HG03060 (cell line): ENCODE measurements around the gene RAB29.

Experiments
- ATAC-seq: cut with Tn5 transposase; IDR thresholded peaks from one replicate; pipeline ENCODE4 v1.9.1; 2021; ENCODE audit warnings: low read depth, moderate number of reproducible peaks; ENCODE audit not compliant: unreplicated experiment

Gene RAB29

DNA sequence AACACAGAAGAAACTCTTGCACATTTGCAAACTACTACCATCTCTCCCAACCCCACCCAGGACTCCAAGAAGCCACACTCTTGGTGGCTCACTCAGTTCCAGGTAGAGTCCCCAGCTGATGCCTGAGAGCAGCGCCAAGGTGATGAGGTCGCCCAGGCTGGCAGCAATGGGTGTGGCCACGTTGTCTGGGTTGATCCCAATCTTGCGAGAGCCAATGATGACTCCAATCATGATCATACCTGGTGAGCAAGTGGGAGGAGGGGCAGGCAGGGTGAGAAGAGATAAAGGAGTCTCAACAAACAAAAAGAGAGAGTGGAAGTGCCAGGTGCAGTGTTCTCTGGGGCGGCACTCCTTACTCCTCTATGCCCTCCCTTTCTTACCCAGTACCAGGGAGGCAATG is 23.3 kb upstream of the RAB29 start:
- no peak for ATAC-seq

DNA sequence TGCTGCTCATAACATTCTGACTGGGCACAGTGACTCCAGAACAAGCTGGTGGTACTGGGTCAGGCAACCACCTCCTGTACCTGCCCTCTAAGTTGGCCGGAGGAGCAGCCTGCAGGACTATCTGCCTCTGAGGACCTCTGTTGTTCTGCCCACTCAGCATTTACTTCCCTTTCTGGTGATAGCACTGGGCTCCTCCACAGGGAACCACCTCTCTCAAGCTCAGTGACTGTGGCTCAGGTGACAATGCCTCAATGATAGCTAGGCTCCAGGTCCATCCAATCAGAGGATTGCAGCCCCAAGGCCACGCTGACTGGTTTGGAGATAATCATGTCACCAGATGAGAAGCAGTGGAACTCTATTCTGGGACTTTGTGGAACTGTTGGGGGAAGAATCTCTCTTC is 21.9 kb upstream of the RAB29 start:
- ATAC-seq: no peak

DNA sequence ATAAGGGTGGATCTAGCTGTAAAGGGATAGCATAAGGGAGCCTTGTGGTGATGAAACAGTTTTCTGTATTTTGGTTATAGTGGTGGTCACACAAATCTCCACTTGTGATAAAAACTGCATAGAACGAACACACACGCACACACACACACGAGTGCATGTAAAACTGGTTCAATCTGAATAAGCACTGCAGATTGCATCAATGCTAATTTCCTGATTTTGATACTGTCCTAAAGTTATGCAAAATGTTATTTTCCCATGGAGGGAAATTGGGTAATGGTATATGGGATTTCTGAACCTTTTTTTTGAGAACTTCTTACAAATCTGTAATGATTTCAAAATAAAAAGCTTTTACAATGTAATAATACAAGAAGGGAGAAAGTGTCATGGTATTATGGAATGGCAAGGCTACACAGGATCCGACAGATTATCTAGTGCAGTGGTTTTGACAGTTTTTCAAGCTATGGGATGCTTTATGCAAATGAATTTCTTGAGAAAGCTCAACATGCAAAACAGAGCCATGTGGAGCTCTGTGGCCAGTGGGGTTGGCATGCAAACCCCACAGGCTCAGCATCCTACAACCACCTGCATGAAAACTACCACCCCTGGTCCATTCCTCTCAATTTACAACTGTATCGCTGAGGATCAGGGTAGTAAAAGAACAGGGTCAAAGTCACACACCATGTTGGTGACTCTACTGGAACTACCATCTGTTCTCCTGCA is 18.9 kb upstream of the RAB29 start:
- no peak for ATAC-seq

DNA sequence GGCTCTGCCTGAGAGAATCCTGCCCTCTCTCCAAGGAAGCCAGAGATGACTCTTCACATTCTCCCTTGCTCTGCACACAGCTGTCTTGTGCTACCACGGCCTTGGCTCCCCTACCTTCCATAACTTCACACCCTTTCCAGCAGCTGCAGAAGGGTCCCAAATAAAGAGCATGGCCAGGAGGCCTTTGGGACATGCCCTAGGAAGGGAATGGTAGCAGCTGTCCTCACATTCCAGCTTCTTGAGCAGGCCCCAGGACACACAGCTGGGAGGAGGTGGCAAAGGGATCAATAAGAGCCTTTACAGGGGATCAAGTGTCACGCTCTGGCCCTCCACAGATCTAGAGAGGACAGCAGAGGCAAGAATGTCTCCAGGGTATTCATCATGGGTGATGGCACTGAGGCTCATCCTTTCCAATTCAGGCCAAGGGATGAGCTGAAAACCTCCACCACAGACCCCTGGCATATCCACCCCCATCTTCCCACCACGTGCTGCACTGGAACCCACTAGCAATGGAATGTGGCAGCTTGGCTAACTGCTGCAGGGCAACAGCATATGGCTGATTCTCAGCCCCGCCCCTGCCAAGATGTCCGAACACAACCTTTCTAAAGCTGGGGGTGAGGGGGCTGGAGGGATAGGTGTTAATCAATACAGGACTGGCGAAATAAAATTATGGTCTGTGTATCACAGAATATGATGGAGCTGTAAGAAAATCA is 17.8 kb upstream of the RAB29 start:
- ATAC-seq: no peak

DNA sequence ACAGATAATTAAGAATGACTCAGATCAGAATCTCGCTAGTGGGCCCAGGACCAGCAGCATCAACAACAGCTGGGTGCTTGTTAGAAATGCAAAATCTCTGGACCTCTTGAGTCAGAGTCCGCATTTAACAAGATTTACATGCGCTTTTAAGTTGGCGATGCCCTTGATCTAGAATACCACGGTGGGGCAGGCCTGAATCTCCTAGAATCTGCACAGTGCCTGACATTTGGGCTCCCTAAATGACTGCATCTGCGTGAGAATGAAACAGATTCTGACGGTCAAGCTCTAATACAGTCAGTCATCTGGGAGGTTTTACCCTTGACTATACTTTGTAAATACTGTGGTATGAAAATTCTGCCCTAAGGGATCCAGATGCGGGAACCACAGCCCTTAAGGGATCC is 17.2 kb upstream of the RAB29 start:
- no peak for ATAC-seq

DNA sequence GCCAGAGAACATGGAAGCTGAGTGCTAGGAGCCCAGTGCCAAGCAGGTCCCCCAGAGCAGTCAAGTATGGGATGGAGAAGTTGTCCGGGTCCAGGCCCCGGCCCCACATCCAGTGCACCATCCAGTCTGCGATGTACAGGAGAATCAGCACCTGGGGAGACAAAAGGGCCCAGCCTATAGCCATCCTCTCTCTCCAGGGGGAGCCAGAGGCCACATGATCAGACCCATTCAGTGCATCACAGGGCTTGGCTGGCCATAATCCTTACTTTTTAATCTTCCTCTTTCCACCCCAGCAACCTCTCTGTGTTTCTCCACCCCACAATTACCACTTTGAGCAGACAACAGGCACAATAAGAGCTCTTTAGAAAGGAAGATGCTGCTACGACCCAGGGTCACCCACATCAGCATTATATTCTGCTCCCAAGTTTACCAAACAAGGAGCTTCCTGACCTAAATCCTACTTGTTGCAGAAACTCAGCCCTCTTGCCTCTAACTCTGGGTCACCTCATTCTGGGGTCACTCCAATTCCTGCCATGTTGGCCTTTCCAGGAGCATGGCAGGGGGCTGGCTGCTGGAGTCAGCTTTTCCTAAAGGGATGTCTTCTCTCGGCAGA is 16.4 kb upstream of the RAB29 start:
- no peak for ATAC-seq

DNA sequence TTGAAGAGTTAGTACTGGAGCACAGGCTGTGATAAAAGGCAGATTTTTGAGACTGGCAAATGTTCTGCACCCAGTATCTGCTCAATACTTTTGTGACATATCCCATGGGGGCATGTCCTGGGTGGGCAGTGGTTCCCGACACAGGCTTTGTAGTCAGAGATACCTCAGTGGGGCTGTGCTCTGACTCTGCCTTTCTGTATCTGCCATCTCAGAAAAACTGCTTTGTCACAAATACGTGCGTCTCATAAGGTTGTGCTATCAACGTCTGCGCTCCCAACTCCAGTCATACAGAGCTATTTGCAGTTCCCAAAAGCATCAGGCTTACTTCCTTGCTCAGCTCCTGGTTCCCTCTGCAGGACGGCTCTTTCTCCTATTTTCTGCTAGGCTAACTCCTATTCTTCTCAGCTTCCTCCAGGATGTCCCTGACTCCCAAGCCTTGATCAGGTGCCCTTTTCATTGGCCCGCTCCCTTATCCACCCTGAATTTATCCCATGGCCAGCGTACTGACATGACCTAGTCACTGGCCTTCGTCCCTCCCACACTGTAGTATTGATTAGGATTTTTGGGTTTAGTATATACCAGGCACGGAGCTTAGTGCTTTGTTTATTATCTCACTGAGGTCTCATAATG is 12.1 kb upstream of the RAB29 start:
- ATAC-seq: no peak

DNA sequence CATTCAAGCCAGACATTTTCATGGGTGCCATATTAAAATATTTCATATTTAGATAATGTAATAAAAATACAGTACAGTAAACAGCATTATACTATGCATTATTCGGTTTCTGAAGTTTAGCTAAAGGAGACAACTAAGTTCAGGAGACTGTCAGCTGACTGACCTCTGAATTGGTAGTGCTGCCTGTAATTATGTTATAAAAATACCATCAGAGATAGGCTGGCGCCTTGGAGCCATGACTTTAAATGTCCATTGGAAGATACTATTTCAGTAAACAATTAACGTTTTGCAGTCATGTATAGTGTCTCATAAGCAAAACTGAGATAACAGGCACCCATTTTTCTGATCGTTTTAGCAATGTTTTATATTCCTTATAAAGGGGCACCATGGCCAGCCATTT is 11.3 kb upstream of the RAB29 start:
- ATAC-seq: no peak

DNA sequence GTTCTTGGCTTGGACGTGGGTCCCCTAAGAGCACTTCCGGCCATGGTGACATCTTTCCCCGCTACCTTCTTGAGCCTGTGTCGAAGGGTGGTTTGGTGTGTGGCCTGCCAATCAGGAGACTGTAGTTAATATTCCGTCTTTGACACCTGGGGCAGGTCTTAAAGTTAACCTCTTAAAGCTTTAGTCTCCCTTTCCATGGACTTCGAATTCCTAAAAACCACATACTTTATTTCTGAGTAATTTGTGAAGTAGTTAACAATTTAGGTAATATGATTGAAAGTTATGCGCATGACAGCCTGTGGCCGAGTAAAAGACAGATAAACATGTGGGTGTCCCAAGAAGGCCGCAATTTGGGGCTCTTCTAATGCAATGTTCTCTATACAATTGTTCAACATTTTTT is 10.2 kb upstream of the RAB29 start:
- ATAC-seq: no peak

DNA sequence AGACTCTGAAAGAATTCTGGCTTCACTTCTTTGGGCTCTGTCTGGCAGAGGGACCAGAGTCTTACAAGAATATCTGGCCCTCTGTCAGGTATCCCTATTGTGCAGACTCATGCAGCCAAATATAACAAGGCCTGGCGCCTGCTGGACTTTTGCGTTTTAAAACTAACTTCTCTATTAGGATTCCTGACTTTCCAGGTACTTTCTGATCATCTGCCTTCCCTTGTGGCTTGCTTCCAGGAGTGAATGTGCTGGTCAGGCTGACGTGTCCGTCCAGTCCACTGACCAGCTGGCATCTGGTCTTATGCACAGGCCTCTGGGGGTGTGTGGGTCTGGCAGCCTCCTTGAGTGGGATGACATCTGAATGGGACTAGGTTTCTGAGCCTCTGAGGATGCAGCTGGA is 8.6 kb upstream of the RAB29 start:
- ATAC-seq: no peak

DNA sequence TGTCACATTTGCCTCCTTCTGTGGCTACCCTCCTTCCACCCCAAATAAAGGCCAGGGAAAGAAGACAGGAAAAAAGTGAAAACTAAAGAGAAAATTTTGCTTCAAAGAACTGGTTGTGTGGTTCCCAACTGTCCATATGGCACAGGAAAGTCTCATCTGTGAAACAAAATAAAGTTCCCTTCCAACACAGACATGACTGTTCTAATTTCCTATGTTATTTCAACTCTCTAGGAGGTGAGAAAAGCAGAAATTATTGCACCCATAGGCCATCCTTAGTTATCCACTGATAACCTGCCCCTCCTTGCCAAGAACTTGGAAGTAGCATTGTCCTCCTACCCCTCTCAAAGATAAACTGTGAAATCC is 8.1 kb upstream of the RAB29 start:
- ATAC-seq: no peak

DNA sequence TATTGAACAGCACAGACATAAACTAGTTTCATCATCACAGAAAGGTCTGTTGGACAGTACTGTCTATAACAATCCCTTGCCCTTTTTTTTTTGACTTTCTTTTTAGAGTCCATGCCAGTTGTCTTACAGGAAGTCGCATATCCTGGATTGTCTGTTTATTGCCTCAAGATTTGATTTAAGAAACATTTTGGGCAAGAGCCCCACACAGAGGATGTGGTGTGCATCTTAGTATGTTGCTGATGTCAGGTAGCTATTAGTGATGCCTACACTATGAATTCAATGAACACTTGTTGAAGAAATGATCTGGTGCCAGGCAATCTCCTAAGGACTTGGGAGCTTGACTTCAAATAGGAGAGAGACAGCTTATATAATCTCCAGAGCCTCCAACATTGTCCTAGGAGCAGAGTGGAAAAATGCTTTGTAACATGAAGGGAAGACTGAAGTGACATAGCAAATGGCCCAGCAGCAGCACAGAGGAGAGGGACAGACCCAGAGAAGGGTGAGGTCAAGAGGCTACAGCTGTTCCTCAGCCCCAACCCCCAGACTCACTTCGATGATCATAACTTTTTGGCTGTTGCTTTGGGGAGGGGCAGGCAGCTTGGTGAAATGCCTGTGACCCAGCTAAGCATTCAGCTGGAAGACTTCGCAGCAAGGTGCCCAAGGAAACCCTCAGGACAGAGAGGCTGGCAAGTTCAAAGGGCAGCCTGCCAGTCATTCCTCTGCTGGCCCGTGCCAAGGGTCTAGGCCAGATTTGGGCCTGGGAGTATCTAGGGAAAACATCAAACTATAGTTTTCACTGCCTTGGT is 7.5 kb upstream of the RAB29 start:
- no peak for ATAC-seq

DNA sequence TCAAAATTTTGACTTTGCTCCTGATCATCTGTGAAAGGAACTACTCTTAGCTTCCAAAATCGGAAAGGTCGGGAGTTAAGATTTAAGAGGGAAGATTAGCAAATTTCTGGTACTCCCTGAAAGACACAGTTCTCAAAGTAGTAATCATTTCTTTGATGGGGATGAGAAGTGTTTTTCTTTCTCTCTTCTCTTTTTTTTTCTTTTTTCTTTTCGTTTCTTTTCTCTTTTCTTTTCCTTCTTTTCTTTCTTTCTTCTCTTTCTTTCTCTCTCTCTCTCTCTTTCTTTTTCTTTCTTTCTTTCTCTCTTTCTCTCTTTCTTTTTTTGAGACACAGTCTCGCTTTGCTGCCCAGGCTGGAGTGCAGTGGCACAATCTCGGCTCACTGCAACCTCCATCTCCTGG is 5.1 kb upstream of the RAB29 start:
- ATAC-seq: no peak

DNA sequence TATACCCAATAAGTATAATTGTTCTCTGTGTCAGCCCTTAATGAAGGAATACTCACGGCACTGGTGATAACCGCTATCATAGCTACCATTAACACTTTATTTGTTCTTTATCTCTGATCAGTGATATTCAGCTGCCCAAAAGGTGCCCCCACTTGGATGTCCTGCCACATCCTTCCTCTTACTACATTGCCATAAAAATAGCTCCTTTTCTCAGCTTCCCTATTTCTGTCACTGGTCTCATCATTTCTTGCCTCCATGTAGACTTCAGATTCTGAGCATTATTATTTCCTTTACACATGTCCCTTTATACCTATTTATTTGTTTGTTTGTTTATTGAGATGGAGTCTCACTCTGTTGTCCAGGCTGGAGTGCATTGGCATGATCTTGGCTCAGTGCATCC is 2.7 kb upstream of the RAB29 start:
- no peak for ATAC-seq

DNA sequence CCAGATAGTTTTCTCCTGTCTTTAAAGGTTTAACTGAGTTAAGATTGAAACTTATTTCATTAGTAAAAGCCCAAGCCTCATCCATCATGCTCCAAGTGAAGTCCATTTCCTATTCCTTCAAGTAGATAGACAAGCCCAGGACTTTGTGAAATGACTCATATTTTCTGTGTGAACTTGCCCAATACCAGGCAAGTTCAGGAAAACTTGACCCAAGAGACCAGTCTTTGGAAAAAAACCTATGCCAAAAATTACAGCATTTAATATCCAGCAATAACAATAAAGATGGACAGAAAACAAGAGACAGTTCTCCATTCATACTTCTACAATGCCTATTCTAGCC is 405 bp upstream of the RAB29 start:
- ATAC-seq: no peak

DNA sequence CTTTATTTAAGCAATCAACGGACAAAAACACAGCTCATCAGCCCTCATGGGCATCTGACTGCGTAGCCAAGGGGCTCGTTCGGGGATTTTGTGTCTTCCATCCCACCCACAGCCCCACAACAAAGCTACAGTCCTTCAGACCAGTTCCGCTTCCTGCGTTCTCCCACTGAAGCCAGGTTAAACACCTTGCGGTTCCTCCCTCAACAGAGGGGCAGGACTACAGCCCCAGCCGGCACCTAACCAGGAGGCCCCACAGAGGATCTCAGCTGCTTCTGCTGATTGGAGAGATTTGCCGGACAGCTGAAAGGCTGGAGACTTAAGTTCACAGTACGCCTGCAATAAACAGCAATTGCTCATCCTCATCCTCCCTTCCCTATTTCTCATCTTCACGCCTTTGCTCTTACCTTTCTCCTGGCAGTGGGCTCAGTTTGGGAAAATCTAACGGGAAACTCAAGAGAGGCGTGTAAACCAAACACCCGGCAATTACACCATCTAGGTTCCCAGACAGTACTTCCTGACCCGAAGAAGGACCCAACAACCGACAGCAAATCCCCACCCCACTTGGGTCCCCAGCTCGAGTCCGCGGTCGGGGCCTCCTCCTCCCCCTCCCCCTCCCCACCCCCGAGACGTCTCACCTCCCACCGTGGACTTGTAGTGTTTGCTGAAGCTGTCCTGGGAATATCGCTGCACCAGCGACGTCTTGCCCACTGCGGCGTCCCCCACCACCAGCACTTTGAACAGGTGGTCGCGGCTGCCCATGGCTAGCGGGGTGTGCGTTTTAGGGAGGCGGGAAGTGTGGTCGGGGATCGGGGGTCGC is 876 bp downstream of the RAB29 start:
- ATAC-seq: no peak

DNA sequence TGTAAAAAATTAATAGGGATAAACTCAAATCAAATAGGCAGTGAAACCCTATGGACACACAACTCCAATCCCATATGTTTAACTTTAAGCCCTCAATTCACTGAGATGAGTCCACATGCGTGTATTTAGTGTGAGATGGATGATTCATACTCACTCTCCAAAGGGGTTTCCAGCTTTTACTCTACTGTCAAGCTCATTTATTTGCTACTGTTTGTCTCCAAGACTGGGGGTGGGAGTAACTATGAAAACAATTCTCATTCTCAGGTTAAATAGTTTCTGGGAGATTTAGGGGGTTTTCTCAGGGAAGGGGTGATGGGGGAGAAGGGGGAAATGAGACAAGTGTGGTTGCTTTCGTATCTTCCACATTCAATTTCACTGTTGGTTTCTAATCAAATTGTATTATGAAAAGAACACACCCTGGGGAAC is 2.7 kb downstream of the RAB29 start:
- ATAC-seq: no peak

DNA sequence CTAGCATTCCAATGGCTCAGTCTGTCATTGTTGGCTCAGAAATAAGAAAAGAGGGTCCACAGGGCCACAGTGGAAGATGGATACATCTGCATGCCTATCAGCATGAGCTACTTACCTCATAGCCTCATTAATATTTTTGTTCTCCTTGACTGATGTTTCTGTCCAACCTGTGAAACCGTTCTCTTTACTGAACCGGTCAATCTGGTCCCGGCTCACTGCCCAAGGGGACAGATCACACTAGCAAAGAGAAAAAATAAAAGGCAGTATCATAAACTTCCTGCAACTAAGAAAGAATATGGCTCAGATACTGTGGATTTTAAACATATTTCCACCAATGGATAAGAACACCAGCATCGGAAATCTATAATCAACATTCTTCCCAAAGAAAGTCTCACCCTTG is 4.7 kb downstream of the RAB29 start:
- ATAC-seq: no peak

DNA sequence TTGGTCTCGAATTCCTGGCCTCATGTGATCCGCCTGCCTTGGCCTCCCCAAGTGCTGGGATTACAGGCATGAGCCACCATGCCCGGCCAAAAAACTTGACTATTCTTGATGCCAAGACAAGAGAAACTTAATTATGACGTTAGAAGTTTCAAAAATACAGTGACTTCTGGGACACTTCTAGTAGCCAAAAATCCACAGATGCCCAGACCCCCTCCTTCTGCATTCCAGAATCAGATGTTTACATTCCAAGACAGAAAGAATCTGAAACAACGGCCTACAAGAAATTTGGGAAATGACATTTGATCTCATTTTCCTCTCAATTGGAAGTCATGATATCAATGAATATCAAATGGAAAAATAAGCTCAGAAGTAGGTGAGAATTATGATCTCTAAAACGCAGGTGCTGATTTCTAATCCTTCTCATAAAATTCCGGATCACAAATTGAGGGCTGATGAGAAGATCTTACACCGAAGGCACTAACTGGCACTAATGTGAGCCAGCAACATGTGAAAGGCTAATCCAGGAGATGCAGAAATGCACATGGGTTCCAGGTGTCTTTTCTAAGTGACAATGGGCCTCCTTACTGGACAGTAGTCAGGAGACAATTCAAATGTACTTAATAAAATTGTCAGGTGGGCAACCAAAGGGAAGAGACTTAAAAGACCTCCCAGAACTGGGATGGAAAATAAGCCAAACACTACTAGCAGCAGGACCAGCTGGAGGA is 5.5 kb downstream of the RAB29 start:
- ATAC-seq: no peak
